ENCODE results near the gene CLCN5. TPM values are rescaled to one million over a fixed set of nuclear protein-coding genes. Genes with fewer than 3 reads are reported as not detected.

CLCN5 gene
- total RNA-seq, 4 donors from 2014 or later: 2.7 to 4.4 (median 3.6) TPM

DNA sequence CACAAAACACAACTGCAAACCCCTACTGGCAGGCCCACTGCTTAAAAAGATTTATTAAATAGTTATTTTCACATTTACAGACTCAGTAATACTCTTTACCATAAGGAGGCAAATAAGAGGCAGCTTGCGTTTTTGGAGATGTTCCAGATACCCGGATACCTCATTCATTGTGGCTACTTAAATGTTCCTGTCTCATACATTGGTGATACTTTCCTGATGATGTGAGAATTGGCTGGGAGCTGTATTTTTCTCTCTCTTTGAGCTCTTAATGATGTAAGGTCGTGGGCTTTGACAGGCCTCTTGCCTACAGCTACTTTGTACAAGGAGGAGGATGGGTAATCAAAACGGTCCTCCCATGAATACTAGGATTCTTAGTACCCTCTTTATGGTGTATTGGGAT lies 176.9 kb downstream of the CLCN5 start:
- no peak for DNase-seq (ENCODE audit: extremely low spot score)
- no peak overlapping the region for H3K4me3 ChIP-seq
- no peak for TF ChIP-seq EP300 (IDR thresholded peaks at IDR 0.05)
- TF ChIP-seq, protein P1, sequence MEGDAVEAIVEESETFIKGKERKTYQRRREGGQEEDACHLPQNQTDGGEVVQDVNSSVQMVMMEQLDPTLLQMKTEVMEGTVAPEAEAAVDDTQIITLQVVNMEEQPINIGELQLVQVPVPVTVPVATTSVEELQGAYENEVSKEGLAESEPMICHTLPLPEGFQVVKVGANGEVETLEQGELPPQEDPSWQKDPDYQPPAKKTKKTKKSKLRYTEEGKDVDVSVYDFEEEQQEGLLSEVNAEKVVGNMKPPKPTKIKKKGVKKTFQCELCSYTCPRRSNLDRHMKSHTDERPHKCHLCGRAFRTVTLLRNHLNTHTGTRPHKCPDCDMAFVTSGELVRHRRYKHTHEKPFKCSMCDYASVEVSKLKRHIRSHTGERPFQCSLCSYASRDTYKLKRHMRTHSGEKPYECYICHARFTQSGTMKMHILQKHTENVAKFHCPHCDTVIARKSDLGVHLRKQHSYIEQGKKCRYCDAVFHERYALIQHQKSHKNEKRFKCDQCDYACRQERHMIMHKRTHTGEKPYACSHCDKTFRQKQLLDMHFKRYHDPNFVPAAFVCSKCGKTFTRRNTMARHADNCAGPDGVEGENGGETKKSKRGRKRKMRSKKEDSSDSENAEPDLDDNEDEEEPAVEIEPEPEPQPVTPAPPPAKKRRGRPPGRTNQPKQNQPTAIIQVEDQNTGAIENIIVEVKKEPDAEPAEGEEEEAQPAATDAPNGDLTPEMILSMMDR (IDR thresholded peaks at IDR 0.05): no peak
- TF ChIP-seq POLR2AphosphoS5 (IDR thresholded peaks at IDR 0.05): no peak
- TF ChIP-seq POLR2A (IDR thresholded peaks at IDR 0.05; ENCODE audit: low read depth): no peak
- H3K4me1 ChIP-seq: no peaks in the 10 kb centered on the region
- no peak overlapping the region for H3K27ac ChIP-seq (replicated peaks in 1 of 4)
- H3K27me3 ChIP-seq: no peaks in the 10 kb centered on the region
- no peaks in the 10 kb centered on the region for H3K9me3 ChIP-seq
- H3K36me3 ChIP-seq: no peaks in the 10 kb centered on the region
- intact Hi-C loops (cut with DNase I): no loop called here
- 58% methylated on average over 4 of the region's 4 CpGs for WGBS

DNA sequence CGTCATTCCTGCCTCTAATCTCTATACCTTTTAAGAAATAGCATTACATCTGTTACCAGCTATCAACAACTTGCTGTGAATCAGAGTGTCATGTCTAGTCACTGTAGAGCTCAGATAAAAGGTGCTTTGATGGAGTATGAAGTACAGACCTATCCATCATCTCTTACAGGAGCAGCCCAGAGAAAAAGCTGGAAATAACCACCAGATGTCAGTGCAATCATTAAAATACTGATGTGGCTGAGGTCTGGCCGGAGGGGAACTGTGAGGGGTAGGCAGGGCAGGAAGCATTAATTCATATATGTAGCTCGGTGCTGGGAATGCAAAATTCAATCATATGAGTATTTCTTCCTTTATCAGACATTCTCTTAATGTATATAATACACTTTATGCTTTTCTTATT lies 177.8 kb downstream of the CLCN5 start:
- H3K4me1 ChIP-seq: no peaks in the 10 kb centered on the region
- TF ChIP-seq, protein P1 (IDR thresholded peaks at IDR 0.05): peak in 1 of 3 experiments; percentile 25
- TF ChIP-seq POLR2AphosphoS5 (IDR thresholded peaks at IDR 0.05): no peak
- no peaks in the 10 kb centered on the region for H3K27me3 ChIP-seq
- no peaks in the 10 kb centered on the region for H3K9me3 ChIP-seq
- intact Hi-C loops (cut with DNase I): no loop called here
- H3K36me3 ChIP-seq: no peaks in the 10 kb centered on the region
- 36% methylated on average over 3 of the region's 3 CpGs for WGBS
- no peak for DNase-seq (ENCODE audit: extremely low spot score)
- no peak overlapping the region for H3K27ac ChIP-seq (replicated peaks in 1 of 4)
- H3K4me3 ChIP-seq: no peak overlapping the region

DNA sequence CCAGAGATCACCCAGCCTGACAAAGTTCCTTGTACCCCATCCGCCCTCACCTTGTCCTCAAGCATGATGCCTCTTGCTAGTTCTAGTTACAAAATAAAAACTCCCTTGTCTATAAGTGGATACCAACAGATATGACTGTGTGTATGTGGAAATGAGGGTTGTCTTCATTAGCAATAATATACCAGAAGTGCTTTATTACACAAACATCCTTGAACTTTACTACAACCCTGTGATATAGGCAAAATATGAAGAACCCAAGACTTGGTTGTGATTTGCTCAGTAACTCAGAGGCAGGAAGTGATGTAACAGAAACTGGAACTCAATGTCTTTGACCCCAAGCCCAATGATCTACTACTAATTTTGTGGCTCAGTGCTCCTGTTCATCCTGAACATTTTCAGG lies 180.8 kb downstream of the CLCN5 start:
- no peak overlapping the region for H3K27ac ChIP-seq (replicated peaks in 1 of 4)
- TF ChIP-seq POLR2A (IDR thresholded peaks at IDR 0.05; ENCODE audit: low read depth) (no peak), POLR2AphosphoS5 (IDR thresholded peaks at IDR 0.05) (no peak), EP300 (IDR thresholded peaks at IDR 0.05) (no peak)
- TF ChIP-seq, protein P1 (IDR thresholded peaks at IDR 0.05): no peak
- H3K9me3 ChIP-seq: no peaks in the 10 kb centered on the region
- H3K36me3 ChIP-seq: no peaks in the 10 kb centered on the region
- 75% methylated on average over 1 of the region's 1 CpG for WGBS
- H3K4me3 ChIP-seq: no peak overlapping the region
- intact Hi-C loops (cut with DNase I): no loop called here
- H3K27me3 ChIP-seq: no peaks in the 10 kb centered on the region
- no peaks in the 10 kb centered on the region for H3K4me1 ChIP-seq
- no peak for DNase-seq (ENCODE audit: extremely low spot score)

DNA sequence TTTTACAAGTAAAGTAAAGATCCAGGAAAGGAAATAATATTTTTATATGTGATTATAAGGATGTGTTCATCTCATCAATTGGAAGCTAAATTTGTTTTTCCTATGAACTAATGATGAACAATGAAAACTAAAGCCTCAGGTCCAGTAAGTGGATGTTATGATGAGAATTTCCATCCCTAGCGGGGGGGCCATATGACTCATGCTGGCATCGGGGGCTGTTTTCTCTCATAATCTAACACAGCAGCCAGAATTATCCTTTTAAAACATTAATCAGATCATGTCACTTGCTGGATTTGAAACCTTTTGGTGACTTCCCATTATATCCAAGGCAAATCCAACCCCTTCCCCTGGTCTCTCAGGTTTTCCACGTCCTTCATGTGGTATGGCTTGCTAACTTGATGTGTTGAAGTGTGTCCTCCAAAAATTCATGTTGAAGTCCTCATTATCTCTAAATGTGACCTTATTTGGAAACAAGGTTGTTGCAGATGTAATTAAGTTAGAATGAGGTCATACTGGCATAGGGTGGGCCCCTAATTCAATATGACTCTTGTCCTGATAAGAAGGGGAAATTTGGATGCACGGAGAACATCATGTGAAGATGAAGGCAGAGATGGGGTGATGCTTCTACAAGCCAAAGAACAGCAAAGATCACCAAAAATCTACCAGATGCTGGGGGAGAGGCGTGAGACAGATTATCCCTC lies 181.6 kb downstream of the CLCN5 start:
- no peak overlapping the region for H3K4me3 ChIP-seq
- no peak for TF ChIP-seq EP300 (IDR thresholded peaks at IDR 0.05)
- TF ChIP-seq POLR2AphosphoS5 (IDR thresholded peaks at IDR 0.05): no peak
- TF ChIP-seq, protein P1 (IDR thresholded peaks at IDR 0.05): no peak
- TF ChIP-seq POLR2A (IDR thresholded peaks at IDR 0.05; ENCODE audit: low read depth): no peak
- no peak overlapping the region for H3K27ac ChIP-seq (replicated peaks in 1 of 4)
- DNase-seq (ENCODE audit: extremely low spot score): no peak
- intact Hi-C loops (cut with DNase I): no loop called here
- H3K36me3 ChIP-seq: no peaks in the 10 kb centered on the region
- WGBS: 59% methylated on average over 5 of the region's 5 CpGs
- no peaks in the 10 kb centered on the region for H3K4me1 ChIP-seq
- H3K27me3 ChIP-seq: no peaks in the 10 kb centered on the region
- no peaks in the 10 kb centered on the region for H3K9me3 ChIP-seq

Measured in esophagus muscularis mucosa (tissue), 4 donors.